GM10847 (cell line): ENCODE measurements around the gene E2F2.

Source experiments
- POLR2A ChIP-seq: IDR thresholded peaks from 2 replicates; pipeline ENCODE4 v1.6.1; 2011; ENCODE audit not compliant: insufficient read length; ENCODE audit errors: extremely low read depth

The E2F2 gene

DNA sequence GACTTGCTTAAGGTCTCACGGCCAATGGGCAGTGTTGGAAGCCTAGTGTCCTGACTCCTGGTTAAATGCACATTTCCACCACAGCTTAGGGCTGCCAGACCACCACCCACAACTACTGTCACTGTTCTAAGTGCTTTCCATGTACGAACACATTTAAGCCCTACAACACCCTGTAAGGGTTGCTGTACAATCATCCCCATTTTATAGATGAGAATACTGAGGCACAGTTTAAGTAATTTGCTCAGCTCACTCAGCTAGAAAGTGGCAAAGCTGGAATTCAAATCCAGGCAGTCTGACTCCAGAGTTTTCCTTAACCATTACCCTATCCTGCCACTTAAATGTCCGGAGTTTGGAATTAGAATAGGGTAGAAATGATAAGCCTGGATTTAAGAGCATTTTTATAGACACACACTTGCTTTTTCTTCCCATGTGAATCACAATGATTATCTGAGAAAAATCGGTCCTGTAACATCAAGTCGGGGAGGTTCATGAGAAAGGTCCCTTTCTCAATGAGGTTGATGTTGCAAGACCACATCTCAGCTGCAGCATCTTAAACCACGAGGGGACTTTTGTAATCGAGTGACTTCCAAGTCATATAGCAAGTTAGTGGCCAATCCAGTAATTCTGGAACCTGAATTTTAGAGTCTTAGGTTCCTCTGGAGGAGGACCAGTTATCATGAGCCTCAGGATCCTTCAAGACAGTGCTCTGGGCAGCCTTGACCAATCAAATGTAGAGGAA lies 8.6 kb downstream of the E2F2 start:
- TF ChIP-seq POLR2A: no peak

DNA sequence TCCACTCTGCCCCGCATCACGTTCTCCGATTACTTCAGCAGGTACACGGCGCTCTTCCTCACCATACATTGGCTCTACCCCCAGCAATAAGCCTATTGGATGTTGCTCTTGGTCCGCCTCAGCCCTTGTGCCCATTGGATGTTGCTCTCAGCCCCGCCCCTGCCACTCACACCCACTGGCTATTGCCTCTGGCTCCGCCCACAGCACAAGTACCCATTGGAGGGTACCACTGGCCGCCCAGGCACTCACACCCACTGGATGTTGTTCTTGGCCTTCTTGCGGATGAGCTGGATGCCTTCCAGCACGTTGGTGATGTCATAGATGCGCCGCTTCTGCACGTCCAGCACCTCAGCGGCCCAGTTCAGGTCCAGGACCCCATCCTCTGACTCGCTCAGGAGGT lies 9.4 kb downstream of the E2F2 start:
- TF ChIP-seq POLR2A: no peak

DNA sequence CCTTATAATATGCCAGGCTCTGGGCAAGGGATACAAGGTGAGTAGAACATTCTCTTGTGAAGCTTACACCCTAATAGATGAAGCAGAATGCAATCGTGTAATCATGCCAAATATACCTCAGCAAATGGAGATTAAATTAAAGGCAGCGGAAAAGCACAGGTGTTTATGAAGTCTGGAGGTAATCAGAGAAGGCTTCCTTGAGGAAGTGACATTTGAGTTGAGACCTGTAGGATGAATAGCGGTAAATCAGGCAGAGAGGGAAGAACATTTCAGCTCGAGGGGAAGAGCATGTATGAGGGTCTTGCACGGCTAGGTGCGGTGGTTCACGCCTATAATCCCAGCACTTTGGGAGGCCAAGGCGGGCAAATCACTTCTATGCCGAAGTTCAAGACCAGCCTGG lies 13.5 kb downstream of the E2F2 start:
- TF ChIP-seq POLR2A: no peak

DNA sequence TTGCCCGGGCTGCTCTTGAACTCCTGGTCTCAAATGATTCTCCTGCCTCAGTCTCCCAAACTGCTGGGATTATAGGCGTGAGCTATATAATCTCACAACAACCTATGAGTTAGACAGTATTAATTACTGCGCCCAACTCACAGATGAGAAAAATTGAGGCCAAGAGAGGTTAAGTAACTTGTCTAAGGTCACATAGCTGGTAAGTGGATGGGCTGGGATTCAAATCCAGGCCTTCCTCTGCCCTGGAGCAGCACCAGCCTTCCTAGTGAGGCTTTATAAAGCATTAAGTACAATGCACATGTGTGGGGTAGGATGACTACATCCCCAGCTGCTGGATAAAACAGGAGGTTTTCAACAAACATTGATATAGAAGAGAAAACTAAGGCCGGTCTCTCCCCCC lies 15.1 kb downstream of the E2F2 start:
- TF ChIP-seq POLR2A: no peak

DNA sequence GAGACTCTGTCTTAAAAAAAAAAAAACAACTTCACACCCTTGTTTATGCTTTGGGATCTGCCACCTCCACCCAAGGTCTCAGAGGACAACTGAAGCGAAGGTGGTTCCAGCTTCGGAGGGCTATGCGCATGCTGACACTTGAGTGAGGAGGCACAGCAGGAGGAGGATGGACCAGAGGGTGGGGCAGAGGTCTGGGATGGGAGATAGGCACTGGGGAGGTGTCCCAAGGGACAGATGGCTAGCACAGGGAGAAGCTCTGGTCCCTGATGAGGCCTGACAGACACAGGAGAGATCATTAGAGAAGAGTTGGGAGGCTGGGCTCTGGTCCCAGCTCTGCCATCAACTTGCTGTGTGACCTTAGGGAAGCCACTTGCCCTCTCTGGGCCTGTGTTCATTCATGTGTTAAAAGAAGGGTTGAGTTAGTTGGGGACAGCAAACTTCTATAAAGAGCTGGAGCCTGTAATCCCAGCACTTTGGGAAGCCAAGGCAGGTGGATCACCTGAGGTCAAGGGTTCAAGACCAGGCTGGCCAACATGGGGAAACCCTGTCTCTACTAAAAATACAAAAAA lies 16.8 kb downstream of the E2F2 start:
- TF ChIP-seq POLR2A: no peak

DNA sequence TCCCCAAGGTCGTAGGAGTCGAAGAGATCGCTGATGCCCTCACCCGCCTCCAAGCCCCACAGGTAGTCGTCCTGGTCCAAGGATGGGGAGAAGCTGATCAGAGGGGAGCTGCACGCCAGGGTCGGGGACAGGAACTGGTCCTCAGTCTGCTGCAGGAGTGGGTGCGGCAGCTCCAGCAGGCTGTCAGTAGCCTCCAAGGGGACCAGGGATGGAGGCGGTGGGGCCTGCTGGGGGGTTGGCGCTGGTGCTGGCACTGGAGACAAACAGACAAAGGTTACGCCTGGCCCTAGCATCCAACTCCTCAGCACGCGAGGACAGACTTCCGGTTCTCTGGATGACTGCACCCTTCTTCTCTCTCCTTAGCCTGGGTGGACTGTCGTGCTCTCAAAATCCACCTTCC lies 21.1 kb downstream of the E2F2 start:
- no peak for TF ChIP-seq POLR2A

DNA sequence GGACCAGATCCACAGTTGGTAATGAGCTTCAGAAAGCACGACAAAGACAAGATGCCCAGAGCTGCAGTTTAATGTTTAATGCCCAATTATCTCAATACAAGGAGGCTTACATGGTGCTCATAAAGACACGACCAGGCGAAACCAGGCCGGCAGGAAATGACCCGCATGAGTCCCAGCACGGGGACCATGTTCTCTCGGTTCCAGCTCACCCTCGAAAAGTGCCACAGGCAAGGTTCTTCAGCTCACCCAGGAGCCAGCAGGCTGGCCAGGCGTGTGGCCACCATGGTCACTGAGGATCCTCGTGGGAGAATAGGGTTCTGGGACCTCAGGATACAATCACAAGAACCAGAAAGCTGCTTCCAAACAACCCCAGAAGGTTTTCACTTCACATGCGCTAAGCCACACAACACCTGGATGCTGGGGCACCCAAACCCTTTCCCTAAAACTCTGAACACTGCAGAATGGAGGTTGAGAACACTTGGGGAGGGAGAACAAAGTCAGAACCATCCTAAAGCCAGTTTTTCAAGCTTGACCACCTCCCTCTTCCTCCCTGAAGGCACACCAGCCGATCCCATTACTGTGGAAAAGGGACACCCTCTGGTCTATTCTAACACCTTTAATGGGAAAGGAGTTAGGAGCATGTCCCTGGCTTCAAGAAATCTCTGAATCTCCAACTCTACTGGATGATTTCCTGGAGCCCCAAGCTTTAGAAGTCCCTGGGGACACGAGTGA lies 24.5 kb downstream of the E2F2 start:
- no peak for TF ChIP-seq POLR2A

DNA sequence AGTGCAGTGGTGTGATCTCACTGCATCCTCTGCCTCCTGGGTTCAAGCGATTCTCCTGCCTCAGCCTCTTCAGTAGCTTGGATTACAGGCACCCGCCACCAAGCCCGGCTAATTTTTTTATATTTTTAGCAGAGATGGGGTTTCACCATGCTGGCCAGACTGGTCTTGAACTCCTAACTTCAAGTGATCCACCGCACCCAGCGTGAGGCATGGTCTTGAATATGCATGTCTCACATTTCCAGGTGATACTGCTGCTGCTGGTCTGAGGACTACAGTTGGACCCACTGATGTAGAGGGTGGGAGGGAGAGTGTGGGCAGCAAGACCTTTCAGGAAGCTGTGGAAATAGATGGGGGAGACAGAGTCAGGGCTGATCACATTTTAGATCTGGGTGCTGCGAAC lies 25.2 kb downstream of the E2F2 start:
- TF ChIP-seq POLR2A: no peak

DNA sequence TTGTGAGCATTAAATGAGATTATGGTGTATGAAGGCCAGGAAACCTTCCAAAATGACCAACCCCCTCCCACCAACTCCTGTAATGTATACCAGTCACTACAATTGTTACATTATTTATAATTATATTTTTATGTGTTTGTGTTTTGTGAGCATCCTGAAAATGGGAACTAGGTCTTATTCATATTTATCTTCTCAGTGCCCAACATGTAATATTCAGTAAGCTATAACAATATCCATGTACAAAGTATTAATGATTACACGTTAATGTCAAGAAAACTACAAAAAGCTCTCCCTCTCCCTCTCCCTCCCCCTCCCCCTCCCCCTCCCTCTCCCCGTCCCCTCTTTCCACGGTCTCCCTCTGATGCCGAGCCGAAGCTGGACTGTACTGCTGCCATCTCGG lies 28.1 kb downstream of the E2F2 start:
- TF ChIP-seq POLR2A: no peak

DNA sequence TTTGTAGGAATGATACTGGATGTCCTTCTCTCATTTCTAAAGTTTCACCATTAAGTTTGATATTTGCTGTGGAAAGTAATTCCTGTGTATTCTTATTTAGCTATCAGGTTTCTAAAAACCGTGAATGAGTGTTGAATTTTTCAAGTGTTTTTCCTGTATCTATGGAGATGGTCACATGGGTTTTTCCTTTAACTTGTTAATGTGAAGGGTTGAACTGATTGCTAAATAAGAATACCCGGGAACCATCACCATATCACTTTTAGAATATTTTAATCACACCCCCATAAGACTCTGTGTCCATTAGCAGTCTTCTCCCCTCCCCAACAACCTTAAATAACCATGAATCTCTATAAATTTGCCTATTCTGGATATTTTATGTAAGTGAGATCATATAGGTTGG lies 30.6 kb downstream of the E2F2 start:
- TF ChIP-seq POLR2A: no peak

DNA sequence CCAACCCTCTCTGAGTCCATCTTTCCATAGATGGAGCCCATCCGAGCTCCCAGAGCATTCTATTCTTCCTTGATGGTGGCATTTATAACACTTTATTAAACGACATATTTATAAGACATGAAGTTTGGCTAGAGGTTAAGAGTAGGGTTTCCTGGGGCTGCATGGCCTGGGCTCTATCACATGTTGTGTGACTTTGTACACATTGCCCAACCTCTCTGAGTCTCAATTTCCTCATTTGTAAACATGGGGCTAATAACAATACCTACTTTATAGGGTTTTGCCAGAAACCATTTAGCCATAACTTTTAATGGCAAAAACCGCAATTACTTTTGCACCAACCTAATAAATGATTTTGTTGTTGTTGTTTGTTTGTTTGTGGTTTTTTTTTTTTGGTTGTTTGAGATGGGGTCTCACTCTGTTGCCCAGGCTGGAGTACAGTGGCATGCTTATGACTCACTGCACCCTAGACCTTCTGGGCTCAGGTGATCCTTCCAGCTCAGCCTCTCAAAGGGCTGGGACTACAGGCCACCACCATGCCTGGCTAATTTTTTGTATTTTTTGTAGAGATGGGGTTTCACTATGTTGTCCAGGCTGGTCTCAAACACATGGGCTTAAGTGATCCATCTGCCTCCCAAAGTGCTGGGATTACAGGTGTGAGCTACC lies 33.1 kb downstream of the E2F2 start:
- no peak for TF ChIP-seq POLR2A

DNA sequence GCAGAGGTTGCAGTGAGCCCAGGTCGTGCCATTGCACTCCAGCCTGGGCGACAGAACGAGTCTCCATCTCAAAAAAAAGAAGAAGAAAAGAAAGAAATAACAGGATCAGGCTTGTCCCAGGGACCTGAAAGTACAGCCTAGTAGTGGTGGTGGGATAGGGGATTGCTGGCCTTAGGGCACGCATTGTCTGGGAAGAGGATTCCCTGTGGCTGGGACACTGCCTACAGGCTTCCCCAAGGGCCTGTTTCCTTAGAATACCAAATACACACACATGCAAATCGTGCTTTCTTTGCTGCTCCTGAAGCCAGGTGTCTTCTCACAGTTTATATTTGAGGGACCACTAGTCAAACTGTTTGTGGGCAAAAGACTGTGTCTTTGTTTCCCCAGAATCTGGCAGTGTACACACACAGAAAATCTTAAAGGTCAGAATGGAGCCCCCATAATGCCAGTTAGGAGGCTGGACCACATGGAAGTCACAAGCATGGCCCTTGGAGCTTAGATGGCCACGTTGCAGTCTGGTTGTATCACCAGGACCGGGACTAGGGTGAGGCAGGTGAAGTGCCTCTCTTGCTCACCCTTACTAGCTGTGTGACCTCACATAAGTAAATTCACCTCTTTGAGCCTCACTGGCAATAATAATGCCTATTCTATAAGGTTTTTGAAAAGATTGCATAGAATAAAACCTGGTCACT lies 34.4 kb downstream of the E2F2 start:
- no peak for TF ChIP-seq POLR2A

DNA sequence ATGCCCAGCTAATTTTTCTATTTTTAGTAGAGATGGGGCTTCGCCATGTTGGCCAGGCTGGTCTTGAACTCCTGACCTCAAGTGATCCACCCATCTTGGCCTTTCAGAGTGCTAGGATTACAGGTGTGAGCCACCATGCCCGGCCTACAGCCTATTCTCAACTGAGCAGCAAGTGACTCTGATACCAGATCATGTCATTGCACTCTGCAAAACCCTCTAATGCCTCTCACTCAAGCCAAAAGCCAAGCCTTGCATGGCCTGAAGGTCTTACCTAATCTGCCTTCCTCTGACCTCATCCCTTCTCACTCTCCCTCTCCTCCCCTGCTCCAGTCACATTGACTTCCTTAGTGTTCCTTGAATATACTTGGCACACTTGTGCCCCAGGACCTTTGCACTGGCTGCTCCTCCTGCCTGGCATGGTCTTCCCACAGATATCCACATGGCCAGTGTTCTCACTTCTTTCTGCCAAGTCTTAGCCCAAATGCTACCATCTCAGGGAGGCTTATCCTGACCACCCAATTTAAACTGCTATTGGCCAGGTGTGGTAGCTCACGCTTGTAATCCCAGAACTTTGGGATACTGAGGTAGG lies 38.8 kb downstream of the E2F2 start:
- TF ChIP-seq POLR2A: no peak

DNA sequence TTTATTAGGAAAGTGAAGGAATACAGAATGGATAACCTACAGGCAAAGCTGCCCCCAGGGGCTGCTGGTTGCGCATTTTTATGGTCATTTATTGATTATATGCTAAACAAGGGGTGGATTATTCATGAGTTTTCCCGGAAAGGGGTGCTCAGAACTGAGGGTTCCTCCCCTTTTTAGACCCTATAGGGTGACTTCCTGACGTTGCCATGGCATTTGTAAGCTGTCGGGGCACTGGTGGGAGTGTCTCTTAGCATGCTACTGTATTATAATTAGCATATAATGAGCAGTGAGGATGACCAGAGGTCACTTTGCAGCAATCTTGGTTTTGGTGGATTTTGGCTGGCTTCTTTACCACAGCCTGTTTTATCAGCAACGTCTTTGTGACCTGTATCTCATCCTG lies 41.2 kb downstream of the E2F2 start:
- no peak for TF ChIP-seq POLR2A

DNA sequence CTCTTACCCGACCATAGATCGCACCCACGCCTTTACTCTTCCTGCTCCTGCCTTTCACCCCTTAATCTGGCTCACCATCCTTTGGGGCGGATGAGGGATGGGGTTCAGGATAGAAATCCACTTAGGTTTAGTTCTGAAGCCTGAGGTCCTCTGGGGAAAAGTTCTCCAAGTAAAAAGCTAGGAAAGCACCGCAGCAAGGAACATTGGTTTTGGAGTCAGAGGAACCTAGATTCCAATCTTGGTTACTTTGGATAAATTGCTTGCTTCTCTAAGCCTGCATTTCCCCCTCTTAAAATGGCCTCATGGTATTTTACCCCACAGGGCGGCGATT lies 46.1 kb downstream of the E2F2 start:
- no peak for TF ChIP-seq POLR2A
